Activated T-cell treated with anti-CD3 and anti-CD28 coated beads for 48 hours (primary cell): ENCODE results near the gene ACAP3.
A peak's percentile ranks its signal among the peaks of the same experiment; 100 is the strongest.

Source experiments
- DNase-seq: peaks from one replicate; pipeline ENCODE4 v3.0.0-alpha.2; 2020; ENCODE audit warnings: low read depth

ACAP3 gene

GRCh38 chr1:1344655-1345361 is 37.1 kb upstream of the ACAP3 start:
- DNase-seq, result peak; percentile 63

DNA sequence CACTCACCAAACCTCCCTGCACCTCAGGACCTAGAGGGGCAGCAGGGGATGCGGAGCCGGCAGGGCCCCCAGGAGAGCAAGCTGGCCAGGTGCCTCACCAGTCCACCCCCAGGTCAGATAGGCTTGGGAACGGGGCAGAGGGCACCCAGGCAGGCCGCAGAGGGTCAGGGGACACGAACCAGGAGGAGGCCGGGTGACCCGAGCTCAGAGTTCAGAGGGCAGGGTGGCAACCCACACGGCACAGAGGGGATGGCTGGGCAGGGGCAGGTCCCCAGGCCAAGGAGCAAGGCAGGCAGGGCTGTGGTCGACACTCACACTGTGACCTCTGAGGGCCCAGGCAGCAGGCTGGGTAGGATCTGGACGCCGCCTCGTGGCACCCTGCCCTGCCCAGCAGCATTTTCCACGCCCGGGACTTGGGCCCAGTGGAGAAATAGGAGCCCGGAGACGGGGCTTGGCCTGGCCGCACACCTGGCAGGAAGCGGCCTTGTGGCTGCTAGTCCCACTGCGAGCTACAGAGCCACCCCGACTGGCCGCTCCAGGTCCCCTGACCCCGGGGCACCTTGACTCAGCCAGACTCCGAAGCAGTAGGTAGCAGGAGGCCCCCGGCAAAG is 36.2 kb upstream of the ACAP3 start:
- DNase-seq, result no peak

- no peak for DNase-seq
These were observed 34.9 kb upstream of the ACAP3 start for GRCh38 chr1:1342584-1343115.

GRCh38 chr1:1342061-1342562 is 34.4 kb upstream of the ACAP3 start:
- no peak for DNase-seq

DNA sequence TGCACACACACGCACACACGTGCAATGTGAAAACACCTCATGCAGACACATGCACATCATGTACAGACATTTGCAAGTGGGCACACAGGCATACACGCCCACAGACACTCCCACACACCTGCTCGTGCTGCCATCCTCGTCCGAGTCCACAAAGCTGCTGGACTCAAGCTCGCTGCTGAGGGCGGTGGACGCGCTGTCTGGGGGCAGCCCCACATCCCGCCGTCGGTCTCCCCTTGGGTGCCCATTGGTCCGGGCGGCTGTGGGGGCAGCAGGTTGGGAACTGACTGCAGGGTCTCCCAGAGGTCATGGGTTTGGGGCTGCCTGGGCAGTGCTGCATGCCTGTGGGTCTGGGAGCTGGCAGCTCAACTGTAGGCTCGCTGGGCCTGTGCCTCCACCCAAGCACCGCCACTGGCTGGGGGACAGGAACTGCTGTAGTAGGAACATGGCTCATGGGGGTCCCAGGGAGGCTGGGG is 33.9 kb upstream of the ACAP3 start:
- no peak for DNase-seq

GRCh38 chr1:1340791-1341548 is 33.2 kb upstream of the ACAP3 start:
- DNase-seq, result no peak

DNA sequence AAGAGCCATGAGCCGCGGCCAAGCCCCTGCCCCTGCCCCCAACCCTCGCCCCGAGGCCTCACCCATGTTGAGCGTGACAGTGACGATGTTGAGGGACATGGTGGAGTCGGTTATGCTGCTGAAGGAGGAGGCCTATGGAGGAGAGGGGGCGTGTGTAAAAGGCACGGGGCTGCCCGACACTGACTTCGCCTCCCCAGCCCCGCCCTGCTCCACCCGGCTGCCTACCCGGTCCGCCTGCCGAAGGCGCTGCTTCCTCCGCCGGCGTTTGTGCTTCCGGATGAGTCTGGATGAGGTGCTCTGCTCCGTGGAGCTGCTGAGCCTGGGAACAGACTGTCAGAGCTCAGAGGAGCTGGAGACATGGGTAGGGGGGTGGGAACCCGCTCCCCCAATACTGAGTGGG is 32.5 kb upstream of the ACAP3 start:
- DNase-seq, result no peak

- DNase-seq, result no peak
These were observed 30.5 kb upstream of the ACAP3 start for GRCh38 chr1:1338278-1338677.

GRCh38 chr1:1337793-1338147 is 30.0 kb upstream of the ACAP3 start:
- DNase-seq, result peak; percentile 43

DNA sequence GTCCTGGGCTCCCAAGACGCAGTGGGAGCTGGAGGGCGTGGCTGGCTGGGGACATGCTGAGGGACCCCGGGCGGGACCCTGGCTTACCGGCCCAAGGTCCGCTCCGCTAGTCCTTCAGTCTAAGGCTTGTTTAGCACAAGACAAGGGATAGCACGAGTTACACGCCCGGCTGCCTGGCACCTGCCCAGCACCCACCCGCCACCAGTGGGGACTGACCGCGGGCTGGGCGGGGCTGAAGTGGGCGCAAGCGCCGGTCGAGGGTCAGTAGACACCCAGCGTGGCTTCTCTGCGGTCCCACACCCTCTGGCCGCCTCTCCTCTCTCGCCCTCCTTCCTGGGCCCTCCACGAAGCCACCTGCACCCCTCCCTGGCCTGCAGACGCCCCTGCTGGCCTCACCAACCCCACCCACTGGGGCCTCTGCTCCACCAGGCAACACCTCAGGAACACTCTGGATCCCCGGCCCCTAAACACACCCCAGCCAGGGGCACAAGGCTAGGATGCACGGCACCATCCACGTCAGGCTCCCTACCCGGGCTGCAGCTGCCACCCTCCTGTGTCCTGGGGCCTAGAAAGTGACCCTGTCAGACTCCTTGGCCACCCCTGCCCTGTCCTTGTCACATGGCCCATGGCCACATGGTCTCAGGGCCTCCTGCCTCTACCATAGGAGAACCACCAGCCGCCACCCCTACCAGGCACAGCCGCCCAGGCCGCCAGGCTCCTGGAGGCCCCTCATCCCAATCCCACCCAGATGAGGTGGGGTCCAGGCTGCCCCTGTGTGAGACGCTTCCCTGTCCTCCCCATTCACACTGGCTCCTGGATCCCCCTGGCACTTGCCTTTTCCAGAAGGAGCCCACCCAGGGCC is 29.4 kb upstream of the ACAP3 start:
- DNase-seq, result no peak

GRCh38 chr1:1336446-1336845 is 28.7 kb upstream of the ACAP3 start:
- no peak for DNase-seq

DNA sequence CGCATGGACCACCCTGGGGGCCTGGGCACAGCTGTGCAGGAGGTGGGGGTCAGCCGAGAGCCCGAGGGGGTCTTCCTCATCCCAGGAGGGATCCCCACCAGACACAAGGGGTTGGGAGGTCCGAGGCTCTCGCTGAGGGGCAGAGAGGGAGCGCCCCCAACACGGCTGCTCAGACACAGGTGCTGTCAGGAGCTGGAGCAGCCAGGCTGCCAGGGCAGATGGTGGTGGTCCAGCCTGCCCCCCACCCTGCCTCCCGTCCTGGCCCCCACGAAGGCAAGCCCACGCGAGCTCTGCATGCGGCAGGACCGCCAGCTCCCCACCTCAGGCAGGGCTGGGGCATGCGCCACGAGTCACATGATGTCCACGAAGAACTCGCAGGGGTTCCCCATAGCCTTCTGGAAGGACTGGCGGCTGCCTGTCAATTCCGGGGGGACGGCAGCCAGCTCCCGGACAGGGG is 28.1 kb upstream of the ACAP3 start:
- no peak for DNase-seq

DNA sequence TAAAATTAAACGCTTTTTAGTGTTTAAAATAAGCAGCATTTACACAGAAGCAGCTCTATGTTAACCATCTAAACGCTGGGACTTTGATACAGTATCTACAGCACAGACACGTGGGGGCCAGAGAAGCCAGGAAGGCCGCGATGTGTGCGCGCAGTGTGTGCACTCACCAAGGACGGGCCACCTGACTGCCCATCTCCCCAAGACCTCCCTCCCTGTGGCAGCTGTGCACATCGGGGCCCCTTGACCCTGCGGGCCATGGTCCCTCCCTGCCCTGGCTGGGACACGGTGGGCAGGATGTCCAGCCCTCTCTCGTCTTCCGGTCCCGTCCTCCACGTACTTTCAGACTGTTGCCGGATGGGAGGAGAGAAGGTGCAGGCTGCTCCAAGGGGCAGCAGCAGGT is 27.6 kb upstream of the ACAP3 start:
- no peak for DNase-seq

GRCh38 chr1:1334835-1335234 is 27.1 kb upstream of the ACAP3 start:
- DNase-seq, result no peak

GRCh38 chr1:1333551-1334241 is 26.0 kb upstream of the ACAP3 start:
- no peak for DNase-seq

- DNase-seq, result no peak
These were observed 25.2 kb upstream of the ACAP3 start for GRCh38 chr1:1332774-1333480.

- DNase-seq, result no peak
These were observed 24.5 kb upstream of the ACAP3 start for GRCh38 chr1:1332031-1332755.

DNA sequence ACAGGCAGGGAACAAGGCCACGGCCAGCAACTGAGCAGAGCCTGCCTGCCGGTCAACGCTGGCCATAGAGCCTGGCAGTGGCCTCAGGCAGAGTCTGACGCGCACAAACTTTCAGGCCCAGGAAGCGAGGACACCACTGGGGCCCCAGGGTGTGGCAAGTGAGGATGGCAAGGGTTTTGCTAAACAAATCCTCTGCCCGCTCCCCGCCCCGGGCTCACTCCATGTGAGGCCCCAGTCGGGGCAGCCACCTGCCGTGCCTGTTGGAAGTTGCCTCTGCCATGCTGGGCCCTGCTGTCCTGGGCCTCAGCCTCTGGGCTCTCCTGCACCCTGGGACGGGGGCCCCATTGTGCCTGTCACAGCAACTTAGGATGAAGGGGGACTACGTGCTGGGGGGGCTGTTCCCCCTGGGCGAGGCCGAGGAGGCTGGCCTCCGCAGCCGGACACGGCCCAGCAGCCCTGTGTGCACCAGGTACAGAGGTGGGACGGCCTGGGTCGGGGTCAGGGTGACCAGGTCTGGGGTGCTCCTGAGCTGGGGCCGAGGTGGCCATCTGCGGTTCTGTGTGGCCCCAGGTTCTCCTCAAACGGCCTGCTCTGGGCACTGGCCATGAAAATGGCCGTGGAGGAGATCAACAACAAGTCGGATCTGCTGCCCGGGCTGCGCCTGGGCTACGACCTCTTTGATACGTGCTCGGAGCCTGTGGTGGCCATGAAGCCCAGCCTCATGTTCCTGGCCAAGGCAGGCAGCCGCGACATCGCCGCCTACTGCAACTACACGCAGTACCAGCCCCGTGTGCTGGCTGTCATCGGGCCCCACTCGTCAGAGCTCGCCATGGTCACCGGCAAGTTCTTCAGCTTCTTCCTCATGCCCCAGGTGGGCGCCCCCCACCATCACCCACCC is 23.6 kb upstream of the ACAP3 start, which contains the start of gene TAS1R3:
TSS of gene TAS1R3 (plus strand) at position 213 of the 898 bp plus-strand sequence. CDS start at position 279, 66 bp downstream.
- DNase-seq, result no peak
